Tongue (tissue), 2 donors: ENCODE data around the gene FAM120C. TPM values are rescaled to one million over a fixed set of nuclear protein-coding genes. Genes with fewer than 3 reads are reported as not detected.

Experiments used
- DNase-seq: peaks from one replicate; pipeline ENCODE4 v3.0.0-alpha.2; 2015
- total RNA-seq: library from RNA; depleted of rRNA; stranded (reverse); fragments of >200 nt; gene quantifications from one replicate; pipeline ENCODE4 v1.2.3, GENCODE V29; 2014

Gene FAM120C
- 9.8 TPM for total RNA-seq

GRCh38 chrX:54182864-54183613 is at the start of gene FAM120C:
FAM120C (minus strand) TSS chrX:54183254; CDS start chrX:54183198, 56 bp downstream.
- peak; percentile 87 for DNase-seq

- no peak for DNase-seq
These were observed 47.5 kb upstream of the FAM120C start for GRCh38 chrX:54230435-54231148.

GRCh38 chrX:54223581-54223980 is 40.5 kb upstream of the FAM120C start:
- DNase-seq: peak; percentile 13

GRCh38 chrX:54213603-54214002 is 30.5 kb upstream of the FAM120C start:
- DNase-seq: no peak

GRCh38 chrX:54208531-54208930 is 25.5 kb upstream of the FAM120C start:
- no peak for DNase-seq

GRCh38 chrX:54198262-54198661 is 15.2 kb upstream of the FAM120C start:
- no peak for DNase-seq

- no peak for DNase-seq
These were observed 12.0 kb upstream of the FAM120C start for GRCh38 chrX:54194982-54195588.

GRCh38 chrX:54193085-54193821 is 10.2 kb upstream of the FAM120C start:
- DNase-seq: no peak

GRCh38 chrX:54184474-54184873 is 1.4 kb upstream of the FAM120C start:
- DNase-seq: no peak

GRCh38 chrX:54182194-54182863 is 725 bp downstream of the FAM120C start:
- peak; percentile 36 for DNase-seq

- peak; percentile 44 for DNase-seq
These were observed 1.7 kb downstream of the FAM120C start for GRCh38 chrX:54181202-54181953.

- no peak for DNase-seq
These were observed 2.7 kb downstream of the FAM120C start for GRCh38 chrX:54180403-54180802.

GRCh38 chrX:54178100-54178940 is 4.7 kb downstream of the FAM120C start:
- DNase-seq: peak; percentile 12

- no peak for DNase-seq
These were observed 5.7 kb downstream of the FAM120C start for GRCh38 chrX:54177306-54177705.

GRCh38 chrX:54173791-54174190 is 9.3 kb downstream of the FAM120C start:
- no peak for DNase-seq

- DNase-seq: no peak
These were observed 10.6 kb downstream of the FAM120C start for GRCh38 chrX:54172455-54172854.

GRCh38 chrX:54171527-54172250 is 11.4 kb downstream of the FAM120C start:
- DNase-seq: peak; percentile 7

GRCh38 chrX:54171091-54171490 is 12.0 kb downstream of the FAM120C start:
- DNase-seq: no peak

- DNase-seq: no peak
These were observed 16.1 kb downstream of the FAM120C start for GRCh38 chrX:54166915-54167314.

- no peak for DNase-seq
These were observed 25.5 kb downstream of the FAM120C start for GRCh38 chrX:54157561-54157960.
